Measurements from ENCODE around the gene ZFP62. TPM values are rescaled to one million over a fixed set of nuclear protein-coding genes. Genes with fewer than 3 reads are reported as not detected.
A peak's percentile ranks its signal among the peaks of the same experiment; 100 is the strongest.
"Not testable (repeated sequence)": the region's sequence is repeated elsewhere in the genome, so short reads cannot be mapped to it uniquely, and the experiment has no call there.

Gene ZFP62
- total RNA-seq, 1 donor from 2014 or later, result 62.0 TPM

DNA sequence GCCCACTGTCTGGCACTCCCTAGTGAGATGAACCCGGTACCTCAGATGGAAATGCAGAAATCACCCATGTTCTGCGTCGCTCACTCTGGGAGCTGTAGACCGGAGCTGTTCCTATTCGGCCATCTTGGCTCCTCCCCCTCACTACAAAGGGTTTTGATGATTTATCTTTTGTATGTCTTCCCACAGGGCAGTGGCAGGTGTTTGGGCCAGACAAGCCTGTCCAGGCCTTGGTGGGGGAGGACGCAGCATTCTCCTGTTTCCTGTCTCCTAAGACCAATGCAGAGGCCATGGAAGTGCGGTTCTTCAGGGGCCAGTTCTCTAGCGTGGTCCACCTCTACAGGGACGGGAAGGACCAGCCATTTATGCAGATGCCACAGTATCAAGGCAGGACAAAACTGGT is 47.3 kb upstream of the ZFP62 start:
- Mint-ChIP-seq H3K9me3 (ENCODE audit: low read depth) (no peaks in the 10 kb centered on the region), H3K27me3 (peaks cover 6% of the 10 kb centered on the region), H3K27ac (no peak overlapping the region), H3K4me3 (ENCODE audit: low read depth) (no peak overlapping the region), H3K4me1 (ENCODE audit: low read depth) (no peaks in the 10 kb centered on the region), H3K36me3 (ENCODE audit: insufficient read depth) (no peaks in the 10 kb centered on the region)
- no peak for DNase-seq (ENCODE audit: low spot score, unreplicated experiment)
- TF ChIP-seq, protein P1, sequence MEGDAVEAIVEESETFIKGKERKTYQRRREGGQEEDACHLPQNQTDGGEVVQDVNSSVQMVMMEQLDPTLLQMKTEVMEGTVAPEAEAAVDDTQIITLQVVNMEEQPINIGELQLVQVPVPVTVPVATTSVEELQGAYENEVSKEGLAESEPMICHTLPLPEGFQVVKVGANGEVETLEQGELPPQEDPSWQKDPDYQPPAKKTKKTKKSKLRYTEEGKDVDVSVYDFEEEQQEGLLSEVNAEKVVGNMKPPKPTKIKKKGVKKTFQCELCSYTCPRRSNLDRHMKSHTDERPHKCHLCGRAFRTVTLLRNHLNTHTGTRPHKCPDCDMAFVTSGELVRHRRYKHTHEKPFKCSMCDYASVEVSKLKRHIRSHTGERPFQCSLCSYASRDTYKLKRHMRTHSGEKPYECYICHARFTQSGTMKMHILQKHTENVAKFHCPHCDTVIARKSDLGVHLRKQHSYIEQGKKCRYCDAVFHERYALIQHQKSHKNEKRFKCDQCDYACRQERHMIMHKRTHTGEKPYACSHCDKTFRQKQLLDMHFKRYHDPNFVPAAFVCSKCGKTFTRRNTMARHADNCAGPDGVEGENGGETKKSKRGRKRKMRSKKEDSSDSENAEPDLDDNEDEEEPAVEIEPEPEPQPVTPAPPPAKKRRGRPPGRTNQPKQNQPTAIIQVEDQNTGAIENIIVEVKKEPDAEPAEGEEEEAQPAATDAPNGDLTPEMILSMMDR (IDR thresholded peaks at IDR 0.05; ENCODE audit: unreplicated experiment), result no peak

DNA sequence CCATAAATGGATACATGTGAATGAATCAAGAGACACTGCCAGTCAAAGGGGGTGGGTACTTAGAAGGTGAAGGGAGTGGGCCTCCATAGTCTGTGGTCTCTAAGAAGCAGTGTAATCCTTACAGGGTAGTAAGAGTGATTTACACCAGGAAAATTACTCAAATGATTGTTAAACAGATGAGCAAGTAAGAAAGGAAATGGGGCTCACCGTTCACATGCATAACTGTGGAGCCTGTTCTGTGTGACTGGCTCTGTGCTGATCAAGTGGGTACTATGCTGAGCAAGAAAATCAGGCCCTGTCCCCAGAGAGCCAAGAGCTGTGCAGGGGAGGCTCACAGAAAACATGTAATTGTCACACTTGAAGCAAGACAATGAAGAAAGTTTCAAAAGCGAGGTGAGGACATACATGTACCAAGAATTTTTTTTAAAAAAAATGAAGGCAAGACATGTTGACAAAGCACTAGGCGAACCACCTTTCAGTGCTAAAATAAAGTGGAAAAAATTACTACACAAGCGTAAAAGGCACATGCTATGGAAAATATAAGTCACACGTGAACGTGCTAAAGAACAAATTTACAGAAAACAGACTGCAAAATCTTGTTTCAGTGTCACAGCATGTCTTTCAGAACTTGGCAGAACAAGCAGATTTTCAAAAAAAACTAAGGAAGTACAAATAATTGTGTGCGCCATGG is 40.4 kb upstream of the ZFP62 start:
- DNase-seq (ENCODE audit: low spot score, unreplicated experiment), result no peak
- TF ChIP-seq, protein P1 (IDR thresholded peaks at IDR 0.05; ENCODE audit: unreplicated experiment), result no peak
- no peaks in the 10 kb centered on the region for H3K4me1 Mint-ChIP-seq (ENCODE audit: low read depth)
- H3K36me3 Mint-ChIP-seq (ENCODE audit: insufficient read depth), result no peaks in the 10 kb centered on the region
- H3K27me3 Mint-ChIP-seq, result peaks cover 11% of the 10 kb centered on the region
- no peaks in the 10 kb centered on the region for H3K9me3 Mint-ChIP-seq (ENCODE audit: low read depth)
- H3K27ac Mint-ChIP-seq, result no peak overlapping the region
- no peak overlapping the region for H3K4me3 Mint-ChIP-seq (ENCODE audit: low read depth)

DNA sequence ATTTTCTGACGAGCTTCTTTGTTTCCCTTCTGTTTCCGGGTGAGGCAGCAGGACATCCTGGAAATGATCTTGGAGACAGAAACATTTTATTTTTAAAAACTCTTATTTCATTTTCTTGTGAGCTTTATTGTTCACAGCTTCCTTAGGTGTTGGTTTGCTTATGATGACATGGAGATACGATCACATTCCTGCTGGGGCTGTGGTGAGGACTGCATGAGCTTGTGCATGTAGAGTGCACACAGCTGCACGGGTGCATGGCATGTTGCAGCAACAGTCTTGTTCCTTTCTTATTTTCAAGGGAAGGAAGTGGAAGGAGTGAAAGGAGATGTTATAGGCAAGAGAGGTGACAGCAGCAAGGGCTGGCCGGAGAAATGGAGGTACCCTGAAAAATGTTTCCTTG is 39.1 kb upstream of the ZFP62 start:
- H3K4me1 Mint-ChIP-seq (ENCODE audit: low read depth), result no peaks in the 10 kb centered on the region
- H3K36me3 Mint-ChIP-seq (ENCODE audit: insufficient read depth), result no peaks in the 10 kb centered on the region
- no peaks in the 10 kb centered on the region for H3K9me3 Mint-ChIP-seq (ENCODE audit: low read depth)
- TF ChIP-seq, protein P1 (IDR thresholded peaks at IDR 0.05; ENCODE audit: unreplicated experiment), result no peak
- H3K4me3 Mint-ChIP-seq (ENCODE audit: low read depth), result no peak overlapping the region
- no peak overlapping the region for H3K27ac Mint-ChIP-seq
- H3K27me3 Mint-ChIP-seq, result peaks cover 11% of the 10 kb centered on the region
- no peak for DNase-seq (ENCODE audit: low spot score, unreplicated experiment)

DNA sequence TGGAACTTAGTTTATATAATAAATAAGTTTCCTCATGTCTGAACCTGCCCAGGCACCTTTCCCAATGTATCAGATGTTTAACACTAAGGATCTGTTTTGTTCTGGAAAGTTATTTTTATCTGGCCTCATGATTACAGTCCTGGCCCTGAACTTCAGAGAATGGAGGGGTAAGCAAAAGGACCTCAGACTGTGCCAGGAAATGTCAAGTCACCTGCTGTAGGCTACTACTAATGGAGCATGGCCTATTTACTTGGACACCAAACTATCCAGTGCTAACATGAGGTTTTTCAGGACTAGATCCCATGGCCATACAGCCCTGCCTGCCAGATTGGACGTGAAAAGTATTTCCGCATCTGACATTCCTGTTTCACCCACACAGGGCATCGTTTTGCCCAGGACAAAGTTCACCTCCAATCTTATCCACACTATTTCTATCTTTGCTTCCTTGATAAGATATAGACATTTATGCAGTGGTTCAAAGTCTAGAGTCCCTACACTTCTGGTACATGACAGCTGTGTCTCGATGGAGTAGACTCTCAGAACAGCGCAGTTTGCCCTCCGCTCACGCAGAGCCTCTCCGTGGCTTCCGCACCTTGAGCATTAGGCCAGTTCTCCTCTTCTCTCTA is 37.7 kb upstream of the ZFP62 start, which contains the start of gene BTNL8:
Gene BTNL8, plus strand, starts transcription at position 539 of the 626 bp plus-strand sequence. CDS start 152 bp downstream, outside the sequence.
- no peak within 1 kb of the TSS for H3K27ac Mint-ChIP-seq
- no peaks in the 10 kb centered on the region for H3K4me1 Mint-ChIP-seq (ENCODE audit: low read depth)
- no peaks in the 10 kb centered on the region for H3K36me3 Mint-ChIP-seq (ENCODE audit: insufficient read depth)
- peaks cover 4% of the 10 kb centered on the region for H3K9me3 Mint-ChIP-seq (ENCODE audit: low read depth)
- TF ChIP-seq, protein P1 (IDR thresholded peaks at IDR 0.05; ENCODE audit: unreplicated experiment), result no peak
- no peak within 1 kb of the TSS for H3K4me3 Mint-ChIP-seq (ENCODE audit: low read depth)
- peaks cover 14% of the 10 kb centered on the region for H3K27me3 Mint-ChIP-seq
- DNase-seq (ENCODE audit: low spot score, unreplicated experiment), result no peak

DNA sequence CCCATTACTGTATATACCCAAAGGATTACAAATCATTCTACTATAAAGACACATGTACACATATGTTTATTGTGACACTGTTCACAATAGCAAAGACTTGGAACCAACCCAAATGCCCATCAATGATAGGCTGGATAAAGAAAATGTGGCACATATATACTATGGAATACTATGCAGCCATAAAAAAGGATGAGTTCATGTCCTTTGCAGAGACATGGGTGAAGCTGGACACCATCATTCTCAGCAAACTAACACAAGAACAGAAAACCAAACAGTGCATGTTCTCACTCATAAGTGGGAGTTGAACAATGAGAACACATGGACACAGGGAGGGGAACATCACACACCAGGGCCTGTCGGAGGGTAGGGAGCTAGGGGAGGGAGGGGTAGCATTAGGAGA is 34.3 kb upstream of the ZFP62 start:
- H3K27ac Mint-ChIP-seq; H3K9me3 Mint-ChIP-seq (ENCODE audit: low read depth); H3K4me1 Mint-ChIP-seq (ENCODE audit: low read depth); DNase-seq (ENCODE audit: low spot score, unreplicated experiment); H3K36me3 Mint-ChIP-seq (ENCODE audit: insufficient read depth); H3K4me3 Mint-ChIP-seq (ENCODE audit: low read depth): not testable (repeated sequence)
- peaks cover 41% of the 10 kb centered on the region for H3K27me3 Mint-ChIP-seq

DNA sequence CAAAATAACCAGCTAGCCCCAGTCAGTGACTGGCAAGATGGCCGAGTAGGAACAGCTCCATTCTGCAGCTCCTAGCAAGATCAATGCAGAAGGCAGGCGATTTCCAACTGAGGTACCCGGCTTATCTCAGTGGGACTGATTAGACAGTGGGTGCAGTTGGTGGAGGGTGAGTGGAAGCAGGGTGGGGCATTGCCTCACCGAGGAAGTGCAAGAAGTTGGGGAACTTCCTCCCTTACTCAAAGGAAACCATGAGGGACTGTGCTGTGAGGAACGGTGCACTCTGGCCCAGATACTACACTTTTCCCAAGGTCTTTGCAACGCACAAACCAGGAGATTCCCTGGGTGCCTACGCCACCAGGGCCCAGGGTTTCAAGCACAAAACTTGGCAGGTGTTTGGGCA is 28.3 kb upstream of the ZFP62 start:
- Mint-ChIP-seq H3K27ac (no peak overlapping the region), H3K9me3 (ENCODE audit: low read depth) (peaks cover 7% of the 10 kb centered on the region), H3K4me3 (ENCODE audit: low read depth) (no peak overlapping the region), H3K36me3 (ENCODE audit: insufficient read depth) (no peaks in the 10 kb centered on the region), H3K4me1 (ENCODE audit: low read depth) (peaks cover 2% of the 10 kb centered on the region), H3K27me3 (peaks cover 42% of the 10 kb centered on the region)
- TF ChIP-seq, protein P1 (IDR thresholded peaks at IDR 0.05; ENCODE audit: unreplicated experiment), result no peak
- DNase-seq (ENCODE audit: low spot score, unreplicated experiment), result no peak

DNA sequence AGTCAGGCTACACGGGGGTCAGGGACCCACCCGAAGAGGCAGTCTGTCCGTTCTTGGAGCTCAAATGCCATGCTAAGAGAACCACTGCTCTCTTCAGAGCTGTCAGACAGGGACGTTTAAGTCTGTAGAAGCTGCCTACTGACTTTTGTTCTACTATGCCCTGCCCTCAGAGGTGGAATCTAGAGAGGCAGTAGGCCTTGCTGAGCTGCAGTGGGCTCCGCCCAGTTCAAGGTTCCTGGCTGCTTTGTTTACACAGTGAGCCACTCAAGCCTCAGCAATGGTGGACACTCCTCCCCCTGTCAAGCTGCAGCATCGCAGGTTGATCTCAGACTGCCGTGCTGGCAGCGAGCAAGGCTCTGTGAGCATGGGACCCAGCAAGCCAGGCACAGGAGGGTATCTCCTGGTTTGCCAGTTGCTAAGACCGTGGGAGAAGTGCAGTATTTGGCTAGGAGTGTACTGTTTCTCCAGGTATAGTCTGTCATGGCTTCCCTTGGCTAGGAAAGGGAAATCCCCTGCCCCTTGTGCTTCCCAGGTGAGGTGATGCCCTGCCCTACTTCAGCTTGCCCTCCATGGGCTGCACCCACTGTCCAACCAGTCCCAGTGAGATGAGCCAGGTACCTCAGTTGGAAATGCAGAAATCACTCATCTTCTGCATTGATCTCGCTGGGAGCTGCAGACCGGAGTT is 24.9 kb upstream of the ZFP62 start:
- DNase-seq (ENCODE audit: low spot score, unreplicated experiment), result peak; percentile 25
- not testable (repeated sequence) for H3K4me1 Mint-ChIP-seq (ENCODE audit: low read depth); H3K27ac Mint-ChIP-seq; H3K4me3 Mint-ChIP-seq (ENCODE audit: low read depth); H3K36me3 Mint-ChIP-seq (ENCODE audit: insufficient read depth)
- H3K9me3 Mint-ChIP-seq (ENCODE audit: low read depth), result peaks cover 12% of the 10 kb centered on the region
- peaks cover 37% of the 10 kb centered on the region for H3K27me3 Mint-ChIP-seq
